ENCODE measurements around the gene RRAS2. TPM values are rescaled to one million over a fixed set of nuclear protein-coding genes. Genes with fewer than 3 reads are reported as not detected.

The RRAS2 gene
- total RNA-seq, 1 donor from 2014 or later, result 102 TPM

DNA sequence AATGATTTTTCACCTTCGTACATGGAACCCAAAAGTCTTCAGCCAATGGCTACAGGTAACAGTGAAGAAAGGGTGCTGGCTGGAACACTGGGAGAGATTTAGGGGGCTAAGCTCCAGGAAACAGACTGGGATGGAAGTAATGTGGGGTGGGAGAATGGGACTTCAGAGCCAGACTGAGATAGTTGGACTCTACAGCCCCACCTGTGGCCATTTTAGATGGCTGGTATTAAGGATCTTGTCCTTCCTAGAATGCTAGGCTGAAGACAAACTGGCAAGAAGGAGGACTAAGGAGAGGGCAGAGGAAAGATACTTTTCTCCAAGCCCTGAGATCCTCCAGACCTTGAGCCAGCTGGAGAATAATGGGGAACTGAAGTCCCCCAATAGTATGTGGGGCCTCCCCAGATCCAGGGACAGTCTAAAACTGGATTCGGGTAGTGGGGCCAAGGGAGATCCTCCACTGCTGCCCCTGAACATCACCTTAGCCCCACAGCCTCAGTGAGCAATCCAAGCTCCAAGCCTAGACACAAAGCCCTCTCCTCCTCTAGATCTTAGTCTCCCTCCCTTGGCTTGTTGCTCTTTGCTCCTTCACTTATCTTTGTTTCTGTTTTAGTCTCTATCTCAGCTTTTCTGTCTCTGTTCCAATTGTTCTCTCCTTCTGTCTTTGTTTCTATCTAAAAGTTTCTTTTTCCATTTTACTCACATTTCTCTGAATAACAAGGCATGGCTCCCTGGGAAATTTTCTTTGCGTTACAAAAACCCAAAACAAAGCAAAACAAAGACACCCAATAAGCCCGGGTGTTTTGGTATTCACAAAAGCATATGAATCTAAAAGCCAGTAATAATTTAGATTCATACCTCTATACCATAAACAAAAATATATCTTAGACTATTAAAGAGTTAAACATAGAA, 16.2 kb upstream of the RRAS2 start:
- Histone ChIP-seq H3K4me3 (ENCODE audit: low read depth, low read length) (no peak overlapping the region), H3K27me3 (ENCODE audit: control insufficient read depth, insufficient read depth, low read length) (no peaks in the 10 kb centered on the region), H3K36me3 (ENCODE audit: control insufficient read depth, insufficient read depth, low read length) (no peaks in the 10 kb centered on the region)
- no peak for DNase-seq (ENCODE audit: low read depth)
- TF ChIP-seq, protein P1, sequence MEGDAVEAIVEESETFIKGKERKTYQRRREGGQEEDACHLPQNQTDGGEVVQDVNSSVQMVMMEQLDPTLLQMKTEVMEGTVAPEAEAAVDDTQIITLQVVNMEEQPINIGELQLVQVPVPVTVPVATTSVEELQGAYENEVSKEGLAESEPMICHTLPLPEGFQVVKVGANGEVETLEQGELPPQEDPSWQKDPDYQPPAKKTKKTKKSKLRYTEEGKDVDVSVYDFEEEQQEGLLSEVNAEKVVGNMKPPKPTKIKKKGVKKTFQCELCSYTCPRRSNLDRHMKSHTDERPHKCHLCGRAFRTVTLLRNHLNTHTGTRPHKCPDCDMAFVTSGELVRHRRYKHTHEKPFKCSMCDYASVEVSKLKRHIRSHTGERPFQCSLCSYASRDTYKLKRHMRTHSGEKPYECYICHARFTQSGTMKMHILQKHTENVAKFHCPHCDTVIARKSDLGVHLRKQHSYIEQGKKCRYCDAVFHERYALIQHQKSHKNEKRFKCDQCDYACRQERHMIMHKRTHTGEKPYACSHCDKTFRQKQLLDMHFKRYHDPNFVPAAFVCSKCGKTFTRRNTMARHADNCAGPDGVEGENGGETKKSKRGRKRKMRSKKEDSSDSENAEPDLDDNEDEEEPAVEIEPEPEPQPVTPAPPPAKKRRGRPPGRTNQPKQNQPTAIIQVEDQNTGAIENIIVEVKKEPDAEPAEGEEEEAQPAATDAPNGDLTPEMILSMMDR (IDR thresholded peaks at IDR 0.05; ENCODE audit: insufficient read depth, low read length, poor library complexity, severe bottlenecking), result no peak

DNA sequence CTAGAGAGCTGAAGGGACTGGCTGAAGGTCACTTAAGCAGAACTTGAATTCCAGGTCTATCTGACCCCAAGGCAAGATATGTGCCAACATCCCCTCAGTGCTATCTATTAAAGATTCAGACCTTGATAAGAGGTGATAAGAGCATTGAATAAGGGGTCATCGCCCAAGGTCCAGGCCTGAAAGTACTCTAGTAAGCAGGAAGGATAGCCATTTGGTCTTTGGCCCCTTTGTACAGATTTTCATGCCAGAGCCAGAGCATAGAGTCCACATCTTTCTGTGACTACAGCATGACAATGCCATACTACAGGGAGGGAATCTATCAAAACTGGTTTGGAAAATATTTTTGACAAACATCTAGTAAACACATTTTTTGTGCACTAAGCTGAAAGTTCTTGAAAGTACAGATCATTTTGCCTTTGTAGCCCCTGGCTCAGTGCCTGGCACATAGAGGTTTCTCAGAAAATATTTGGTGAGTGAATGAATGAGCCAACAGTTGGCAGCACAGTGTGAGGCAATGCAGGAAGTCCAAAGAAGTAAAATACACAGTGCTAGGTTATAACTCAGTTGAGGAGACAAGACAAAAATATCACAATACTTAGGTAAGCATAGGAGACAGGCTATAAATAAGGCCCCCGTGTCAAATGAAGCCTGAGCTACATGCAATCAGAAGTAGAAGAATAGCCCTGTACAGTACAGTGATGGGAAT, 15.1 kb upstream of the RRAS2 start:
- TF ChIP-seq, protein P1 (IDR thresholded peaks at IDR 0.05; ENCODE audit: insufficient read depth, low read length, poor library complexity, severe bottlenecking), result no peak
- Histone ChIP-seq H3K4me3 (ENCODE audit: low read depth, low read length) (no peak overlapping the region), H3K36me3 (ENCODE audit: control insufficient read depth, insufficient read depth, low read length) (no peaks in the 10 kb centered on the region), H3K27me3 (ENCODE audit: control insufficient read depth, insufficient read depth, low read length) (no peaks in the 10 kb centered on the region)
- DNase-seq (ENCODE audit: low read depth), result no peak

DNA sequence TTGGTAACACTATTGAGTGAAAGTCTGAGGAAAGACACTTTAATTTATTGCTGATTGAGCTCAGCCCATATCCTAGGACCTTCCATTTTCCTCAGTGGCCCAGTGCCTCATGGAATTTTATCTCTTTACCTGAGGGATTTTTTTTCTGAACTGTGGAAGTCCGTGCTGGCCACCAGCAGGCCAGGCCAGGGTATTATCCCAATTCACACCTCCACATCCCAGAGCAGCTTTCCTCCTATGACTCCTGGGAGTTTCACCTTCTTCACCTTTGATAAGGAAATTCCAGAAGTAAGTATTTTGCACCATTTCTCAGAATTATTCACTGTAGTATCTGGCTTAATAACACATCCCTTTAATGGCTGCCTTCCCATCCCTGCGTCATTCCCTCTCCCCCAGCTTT, 13.0 kb upstream of the RRAS2 start:
- DNase-seq (ENCODE audit: low read depth), result no peak
- Histone ChIP-seq H3K4me3 (ENCODE audit: low read depth, low read length) (no peak overlapping the region), H3K36me3 (ENCODE audit: control insufficient read depth, insufficient read depth, low read length) (no peaks in the 10 kb centered on the region), H3K27me3 (ENCODE audit: control insufficient read depth, insufficient read depth, low read length) (no peaks in the 10 kb centered on the region)
- TF ChIP-seq, protein P1 (IDR thresholded peaks at IDR 0.05; ENCODE audit: insufficient read depth, low read length, poor library complexity, severe bottlenecking), result no peak

DNA sequence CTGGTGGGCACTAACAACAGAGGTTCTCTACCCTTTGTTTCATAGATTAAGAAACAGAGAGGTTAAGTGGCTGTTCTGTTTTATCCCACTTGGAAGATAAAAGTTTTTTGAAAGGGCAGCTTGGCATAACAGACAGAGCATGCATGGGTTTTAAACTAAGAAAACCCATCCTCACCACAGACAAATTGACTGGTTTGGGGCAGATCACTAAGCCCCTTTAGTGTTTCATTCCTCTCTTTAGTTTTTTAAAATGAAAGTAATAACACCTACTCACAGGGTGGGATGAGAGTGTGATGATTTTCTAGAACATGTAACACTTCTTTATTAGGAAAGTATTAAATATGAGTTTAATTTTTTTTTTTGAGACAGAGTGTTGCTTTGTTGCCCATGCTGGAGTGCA, 12.3 kb upstream of the RRAS2 start:
- H3K4me3 ChIP-seq (ENCODE audit: low read depth, low read length), result no peak overlapping the region
- no peaks in the 10 kb centered on the region for H3K27me3 ChIP-seq (ENCODE audit: control insufficient read depth, insufficient read depth, low read length)
- no peak for DNase-seq (ENCODE audit: low read depth)
- H3K36me3 ChIP-seq (ENCODE audit: control insufficient read depth, insufficient read depth, low read length), result no peaks in the 10 kb centered on the region
- TF ChIP-seq, protein P1 (IDR thresholded peaks at IDR 0.05; ENCODE audit: insufficient read depth, low read length, poor library complexity, severe bottlenecking), result no peak

DNA sequence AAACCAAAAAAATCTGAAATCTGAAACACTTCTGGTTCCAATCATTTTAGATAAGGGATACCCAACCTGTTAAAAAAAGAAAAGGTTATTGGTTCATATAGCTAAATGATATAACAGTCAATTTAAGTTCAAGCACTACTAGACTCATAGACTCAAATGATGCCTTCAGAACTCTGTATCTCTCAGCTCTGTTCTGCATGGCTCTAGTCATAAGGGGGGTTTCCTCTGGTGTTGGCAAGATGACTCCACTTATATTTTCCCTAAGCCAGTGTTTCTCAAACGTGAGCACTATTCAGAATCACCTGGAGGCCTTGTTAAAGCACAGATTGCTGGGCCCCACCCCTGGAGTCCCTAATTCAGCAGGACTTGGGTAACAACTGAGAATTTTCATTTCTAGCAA, 11.5 kb upstream of the RRAS2 start:
- Histone ChIP-seq H3K27me3 (ENCODE audit: control insufficient read depth, insufficient read depth, low read length) (no peaks in the 10 kb centered on the region), H3K4me3 (ENCODE audit: low read depth, low read length) (no peak overlapping the region), H3K36me3 (ENCODE audit: control insufficient read depth, insufficient read depth, low read length) (no peaks in the 10 kb centered on the region)
- TF ChIP-seq, protein P1 (IDR thresholded peaks at IDR 0.05; ENCODE audit: insufficient read depth, low read length, poor library complexity, severe bottlenecking), result no peak
- no peak for DNase-seq (ENCODE audit: low read depth)

Data from kidney epithelial cell (primary cell).